ENCODE measurements around the gene GATA2. TPM values are rescaled to one million over a fixed set of nuclear protein-coding genes. Genes with fewer than 3 reads are reported as not detected.

Gene GATA2
- total and polyA plus RNA-seq, 2 donors (not counting 1 experiment from before 2014, with no cell fraction given): 0.27 TPM; not detected in 1

- intact Hi-C loops (cut with micrococcal nuclease): no loop called here
- H3K27ac Mint-ChIP-seq: no peak overlapping the region
- Histone ChIP-seq H3K4me3 (ENCODE audit: control extremely low read depth in 1 of 5, extremely low read depth in 1 of 5, insufficient read depth in 1 of 5, low read depth in 2 of 5, low read length in 4 of 5) (no peak overlapping the region), H3K27me3 (replicated peaks in 1 of 4; ENCODE audit: control extremely low read depth in 1 of 4, control insufficient read depth in 3 of 4, insufficient read depth in 4 of 4, low read length in 3 of 4) (peaks cover 0 to 14% (median 0%) of the 10 kb centered on the region in 4 experiments), H2AFZ (ENCODE audit: insufficient read depth, low read depth, low read length, poor library complexity, severe bottlenecking) (no peak overlapping the region), H3K36me3 (replicated peaks in 1 of 2; ENCODE audit: control extremely low read depth in 1 of 2, control insufficient read depth in 1 of 2, extremely low read depth in 1 of 2, insufficient read depth in 2 of 2, low read length in 1 of 2) (no peaks in the 10 kb centered on the region), H3K4me2 (replicated peaks; ENCODE audit: low read depth, low read length, poor library complexity, severe bottlenecking) (no peak overlapping the region), H3K4me1 (ENCODE audit: control insufficient read depth in 2 of 2, insufficient read depth in 2 of 2, low read length in 2 of 2) (no peaks in the 10 kb centered on the region), H3K9me3 (ENCODE audit: control extremely low read depth in 1 of 3, control insufficient read depth in 2 of 3, insufficient read depth in 1 of 3, low read length in 2 of 3) (no peaks in the 10 kb centered on the region), H3K79me2 (ENCODE audit: control insufficient read depth, insufficient read depth, low read length) (no peaks in the 10 kb centered on the region), H3K9ac (ENCODE audit: low read length) (no peak overlapping the region), H4K20me1 (ENCODE audit: control insufficient read depth, insufficient read depth, low read length, poor library complexity, severe bottlenecking) (no peaks in the 10 kb centered on the region), H3K27ac (ENCODE audit: low read length in 2 of 2) (no peak overlapping the region)
- no peak overlapping the region for H3K4me3 Mint-ChIP-seq
- peaks cover 35% of the 10 kb centered on the region for H3K27me3 Mint-ChIP-seq
- no peak for ATAC-seq (ENCODE audit: low read depth)
- ChIA-PET POLR2A (no interaction called here), CTCF (no interaction called here)
- DNase-seq: no peak
- WGBS (ENCODE audit: insufficient coverage): 75% methylated on average over 3 of the region's 3 CpGs
- no peak for TF ChIP-seq EZH2 (IDR thresholded peaks at IDR 0.05; ENCODE audit: borderline replicate concordance, insufficient read depth, low read depth, low read length, poor library complexity, severe bottlenecking)
- no peak for TF ChIP-seq CTCF (IDR thresholded peaks at IDR 0.05)
- H3K4me1 Mint-ChIP-seq: no peaks in the 10 kb centered on the region
- H3K9me3 Mint-ChIP-seq (ENCODE audit: insufficient read depth): no peaks in the 10 kb centered on the region
Measured at GRCh38 chr3:128439226-128439625, 53.8 kb downstream of the GATA2 start.

GRCh38 chr3:128438488-128439072 lies 54.4 kb downstream of the GATA2 start:
- Mint-ChIP-seq H3K9me3 (ENCODE audit: insufficient read depth) (no peaks in the 10 kb centered on the region), H3K4me3 (no peak overlapping the region), H3K27ac (no peak overlapping the region), H3K27me3 (peaks cover 38% of the 10 kb centered on the region), H3K4me1 (no peaks in the 10 kb centered on the region)
- DNase-seq (no peak), ATAC-seq (ENCODE audit: low read depth) (no peak)
- Histone ChIP-seq H3K27me3 (replicated peaks in 1 of 4; ENCODE audit: control extremely low read depth in 1 of 4, control insufficient read depth in 3 of 4, insufficient read depth in 4 of 4, low read length in 3 of 4) (peaks cover 0 to 13% (median 0%) of the 10 kb centered on the region in 4 experiments), H3K79me2 (ENCODE audit: control insufficient read depth, insufficient read depth, low read length) (no peaks in the 10 kb centered on the region), H2AFZ (ENCODE audit: insufficient read depth, low read depth, low read length, poor library complexity, severe bottlenecking) (no peak overlapping the region), H3K27ac (ENCODE audit: low read length in 2 of 2) (no peak overlapping the region), H3K4me1 (ENCODE audit: control insufficient read depth in 2 of 2, insufficient read depth in 2 of 2, low read length in 2 of 2) (no peaks in the 10 kb centered on the region), H3K36me3 (replicated peaks in 1 of 2; ENCODE audit: control extremely low read depth in 1 of 2, control insufficient read depth in 1 of 2, extremely low read depth in 1 of 2, insufficient read depth in 2 of 2, low read length in 1 of 2) (no peaks in the 10 kb centered on the region), H3K4me3 (ENCODE audit: control extremely low read depth in 1 of 5, extremely low read depth in 1 of 5, insufficient read depth in 1 of 5, low read depth in 2 of 5, low read length in 4 of 5) (no peak overlapping the region), H3K9me3 (ENCODE audit: control extremely low read depth in 1 of 3, control insufficient read depth in 2 of 3, insufficient read depth in 1 of 3, low read length in 2 of 3) (no peaks in the 10 kb centered on the region), H3K9ac (ENCODE audit: low read length) (no peak overlapping the region), H4K20me1 (ENCODE audit: control insufficient read depth, insufficient read depth, low read length, poor library complexity, severe bottlenecking) (no peaks in the 10 kb centered on the region), H3K4me2 (replicated peaks; ENCODE audit: low read depth, low read length, poor library complexity, severe bottlenecking) (no peak overlapping the region)
- 86% methylated on average over 5 of the region's 6 CpGs for WGBS (ENCODE audit: insufficient coverage)
- intact Hi-C loops (cut with micrococcal nuclease): no loop called here
- POLR2A ChIA-PET: no interaction called here
- TF ChIP-seq CTCF (IDR thresholded peaks at IDR 0.05) (no peak), EZH2 (IDR thresholded peaks at IDR 0.05; ENCODE audit: borderline replicate concordance, insufficient read depth, low read depth, low read length, poor library complexity, severe bottlenecking) (no peak)
- CTCF ChIA-PET: interaction anchor here (0.9 to 1.1 kb wide), 2 partner anchors 8 to 11 kb away, joined by 3 read pairs; no protein-coding TSS in a partner anchor

All from B cell (primary cell).